ENCODE results near the gene VWA8.

- no peak for TF ChIP-seq CTCF (IDR thresholded peaks at IDR 0.05)
- TF ChIP-seq POLR2A (IDR thresholded peaks at IDR 0.05): no peak
- no peak for TF ChIP-seq POLR2AphosphoS5 (IDR thresholded peaks at IDR 0.05)
- no peak for TF ChIP-seq EP300 (IDR thresholded peaks at IDR 0.05)
Observed at GRCh38 chr13:41935501-41935900, 25.4 kb downstream of the VWA8 start.
